ENCODE data around the gene AGMO.
A peak's percentile ranks its signal among the peaks of the same experiment; 100 is the strongest.

Gene AGMO

GRCh38 chr7:15400440-15400839 lies 161.4 kb downstream of the AGMO start:
- no peak for DNase-seq (ENCODE audit: low read depth)
- H3K4me3 ChIP-seq (replicated peaks; ENCODE audit: low read depth, low read length) = no peak overlapping the region
- TF ChIP-seq CTCF (IDR thresholded peaks at IDR 0.05; ENCODE audit: low read length, missing control alignments) = no peak

GRCh38 chr7:15399441-15399840 lies 162.4 kb downstream of the AGMO start:
- DNase-seq (ENCODE audit: low read depth) = peak; percentile 22
- no peak for TF ChIP-seq CTCF (IDR thresholded peaks at IDR 0.05; ENCODE audit: low read length, missing control alignments)
- no peak overlapping the region for H3K4me3 ChIP-seq (replicated peaks; ENCODE audit: low read depth, low read length)

GRCh38 chr7:15397922-15398760 lies 163.7 kb downstream of the AGMO start:
- no peak for DNase-seq (ENCODE audit: low read depth)
- TF ChIP-seq CTCF (IDR thresholded peaks at IDR 0.05; ENCODE audit: low read length, missing control alignments) = no peak
- no peak overlapping the region for H3K4me3 ChIP-seq (replicated peaks; ENCODE audit: low read depth, low read length)

GRCh38 chr7:15397159-15397550 lies 164.7 kb downstream of the AGMO start:
- DNase-seq (ENCODE audit: low read depth) = no peak
- no peak overlapping the region for H3K4me3 ChIP-seq (replicated peaks; ENCODE audit: low read depth, low read length)
- no peak for TF ChIP-seq CTCF (IDR thresholded peaks at IDR 0.05; ENCODE audit: low read length, missing control alignments)

- H3K4me3 ChIP-seq (replicated peaks; ENCODE audit: low read depth, low read length) = no peak overlapping the region
- no peak for DNase-seq (ENCODE audit: low read depth)
- no peak for TF ChIP-seq CTCF (IDR thresholded peaks at IDR 0.05; ENCODE audit: low read length, missing control alignments)
Measured at GRCh38 chr7:15396210-15397158, 165.3 kb downstream of the AGMO start.

GRCh38 chr7:15389073-15389472 lies 172.7 kb downstream of the AGMO start:
- peak; percentile 10 for TF ChIP-seq CTCF (IDR thresholded peaks at IDR 0.05; ENCODE audit: low read length, missing control alignments)
- no peak overlapping the region for H3K4me3 ChIP-seq (replicated peaks; ENCODE audit: low read depth, low read length)
- DNase-seq (ENCODE audit: low read depth) = no peak
